BLaER1 treated with 17β-estradiol and CSF1 and Interleukin-3, amounts not matched to agents 10 nM and 100 nM (cell line): ENCODE measurements around the gene GHRHR.

ENCODE experiments used
- H3K27ac ChIP-seq, 11 experiments: shearing (Covaris generic); formaldehyde crosslinking; 2 replicates each; pipeline ENCODE4 v1.8.1; 2022
- H3K27me3 ChIP-seq, 11 experiments: shearing (Covaris generic); formaldehyde crosslinking; 2 replicates each; pipeline ENCODE4 v1.8.1; 2022
- H3K36me3 ChIP-seq, 11 experiments: shearing (Covaris generic); formaldehyde crosslinking; 2 replicates each; pipeline ENCODE4 v1.8.1; 2022
- H3K4me1 ChIP-seq, 10 experiments: shearing (Covaris generic); formaldehyde crosslinking; 2 replicates each; pipeline ENCODE4 v1.8.1; 2022
- H3K4me2 ChIP-seq, 11 experiments: shearing (Covaris generic); formaldehyde crosslinking; 2 replicates each; pipeline ENCODE4 v1.8.1; 2022
- H3K4me3 ChIP-seq, 10 experiments: shearing (Covaris generic); formaldehyde crosslinking; 2 replicates each; pipeline ENCODE4 v1.8.1; 2022
- H3K9ac ChIP-seq, 11 experiments: shearing (Covaris generic); formaldehyde crosslinking; 2 replicates each; pipeline ENCODE4 v1.8.1; 2022
- H3K9me3 ChIP-seq, 11 experiments: shearing (Covaris generic); formaldehyde crosslinking; replicated peaks in 1 of 11; 2 replicates each; pipeline ENCODE4 v1.8.1; 2022
- H4K20me1 ChIP-seq, 11 experiments: shearing (Covaris generic); formaldehyde crosslinking; 2 replicates each; pipeline ENCODE4 v1.8.1; 2022
- Cebpa-rat ChIP-seq, 11 experiments: shearing (Covaris generic); IDR thresholded peaks; 2 replicates each; pipeline ENCODE4 v1.8.1; 2022

Gene GHRHR

DNA sequence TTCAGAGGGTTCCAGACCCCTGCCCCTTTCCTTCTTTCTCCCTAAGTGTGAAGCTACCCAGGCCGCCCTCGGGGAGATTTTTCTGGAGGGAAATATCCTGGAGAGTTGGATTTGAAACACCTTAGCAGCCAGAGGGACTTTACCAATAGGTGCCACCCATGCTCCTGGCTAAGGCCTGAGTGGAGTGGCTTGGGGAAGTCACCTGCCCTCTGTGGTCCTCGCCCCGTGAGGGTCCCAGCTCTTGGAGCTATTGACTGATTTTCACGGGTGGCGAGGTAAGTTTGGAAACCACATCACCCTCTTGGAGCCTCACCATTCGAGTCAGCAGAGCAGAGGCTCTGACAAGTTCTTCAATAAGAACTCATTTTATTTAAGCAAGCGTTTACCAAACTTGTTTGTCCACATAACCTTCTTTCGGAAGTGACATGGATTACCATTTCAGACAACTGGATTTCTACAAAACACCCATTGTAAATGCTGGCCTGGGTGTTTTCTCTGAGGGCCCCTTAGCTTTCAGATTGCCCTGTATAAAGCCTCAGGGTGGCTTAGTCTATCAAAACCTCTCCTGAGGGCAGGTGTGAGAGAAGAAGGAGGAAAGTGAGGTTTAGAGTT lies 31.7 kb upstream of the GHRHR start:
- Histone ChIP-seq H3K4me1 (peaks cover 0 to 15% (median 11%) of the 10 kb centered on the region in 10 experiments; a peak in 11 of 20 replicates), H3K27ac (no peak overlapping the region), H4K20me1 (no peaks in the 10 kb centered on the region), H3K36me3 (no peaks in the 10 kb centered on the region), H3K4me2 (no peak overlapping the region), H3K27me3 (no peaks in the 10 kb centered on the region), H3K9me3 (peaks cover 0 to 13% (median 4%) of the 10 kb centered on the region in 11 experiments; a peak in 12 of 22 replicates), H3K4me3 (no peak overlapping the region), H3K9ac (no peak overlapping the region)
- no peak for TF ChIP-seq Cebpa-rat (IDR thresholded peaks at IDR 0.05)

DNA sequence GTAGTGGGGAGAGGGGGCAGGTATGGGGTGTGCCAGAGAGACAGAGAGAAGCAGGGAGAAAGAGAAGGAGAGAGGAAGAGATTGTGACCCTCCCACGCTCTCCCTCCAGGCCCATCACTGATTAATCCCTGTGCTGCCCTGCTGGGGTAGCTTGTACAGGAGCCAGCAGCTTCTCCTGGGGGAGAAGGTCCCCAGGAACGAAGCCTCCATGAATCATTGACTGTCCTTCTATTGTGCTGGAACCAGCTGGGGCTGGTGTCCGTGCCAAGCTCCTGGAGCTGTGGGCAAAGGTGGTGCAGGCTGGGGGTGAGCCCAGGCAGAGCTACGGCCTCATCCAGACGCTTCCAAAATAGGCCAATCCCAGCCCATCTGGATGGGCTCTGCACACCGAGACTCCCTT lies 31.2 kb upstream of the GHRHR start:
- Histone ChIP-seq H3K27me3 (no peaks in the 10 kb centered on the region), H4K20me1 (no peaks in the 10 kb centered on the region), H3K36me3 (no peaks in the 10 kb centered on the region), H3K9me3 (peaks cover 0 to 8% (median 0%) of the 10 kb centered on the region in 11 experiments; a peak in 5 of 22 replicates), H3K4me1 (peaks cover 0 to 15% (median 11%) of the 10 kb centered on the region in 10 experiments; a peak in 11 of 20 replicates), H3K27ac (no peak overlapping the region), H3K9ac (no peak overlapping the region), H3K4me2 (no peak overlapping the region), H3K4me3 (no peak overlapping the region)
- no peak for TF ChIP-seq Cebpa-rat (IDR thresholded peaks at IDR 0.05)

DNA sequence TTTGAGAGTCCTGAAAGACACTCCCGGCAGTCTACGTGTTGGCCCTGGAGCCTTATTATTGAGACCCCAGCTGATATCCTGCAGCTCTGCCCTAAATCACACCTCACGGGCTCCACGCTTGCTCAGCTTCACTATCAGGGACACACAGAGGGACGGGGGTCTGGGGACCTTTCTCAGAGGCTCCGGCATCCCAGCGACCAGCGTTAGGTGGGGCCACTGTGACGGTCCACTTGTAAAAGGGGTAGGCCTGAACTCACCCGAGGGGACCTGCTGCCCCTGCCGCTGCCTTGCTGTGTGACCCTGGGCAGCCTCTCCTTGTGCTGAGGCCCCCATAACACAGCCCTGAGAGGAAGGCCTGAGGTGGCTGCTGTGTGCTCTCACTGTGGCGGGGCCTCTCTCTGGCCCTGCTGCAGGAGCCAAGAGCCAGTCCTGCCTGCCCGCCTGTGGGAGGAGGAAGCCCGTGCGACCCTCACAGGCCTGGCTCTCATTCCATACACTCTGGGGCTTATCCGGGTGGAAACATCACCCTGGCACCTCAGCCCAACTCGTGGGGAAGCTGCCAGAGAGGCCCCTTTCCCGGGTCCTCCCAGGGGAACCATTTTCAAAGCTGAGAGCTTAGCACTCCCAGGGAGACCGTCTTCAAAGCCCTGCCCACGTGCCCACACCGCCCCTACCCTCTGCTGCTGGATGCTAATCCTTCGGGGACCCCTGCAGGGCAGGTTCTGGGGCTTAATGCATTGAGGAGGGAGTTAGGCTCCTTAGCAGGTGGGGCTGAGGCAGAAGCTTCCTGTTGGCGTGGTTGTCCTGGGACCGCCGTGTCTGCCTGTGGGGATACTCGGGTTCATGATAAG lies 30.4 kb upstream of the GHRHR start:
- Histone ChIP-seq H3K27me3 (0 out of 22 replicates have a peak, but pooled peaks cover 0 to 2% (median 0%) of the 10 kb centered on the region in 11 experiments), H4K20me1 (no peaks in the 10 kb centered on the region), H3K4me1 (peaks cover 0 to 16% (median 11%) of the 10 kb centered on the region in 10 experiments; a peak in 11 of 20 replicates), H3K9me3 (0 out of 22 replicates have a peak, but pooled peaks cover 0 to under 1% (median 0%) of the 10 kb centered on the region in 11 experiments), H3K27ac (no peak overlapping the region), H3K4me3 (no peak overlapping the region), H3K4me2 (peak overlapping the region in 9 of 11 experiments; percentile 13 to 64 (median 51); a peak in 16 of 22 replicates), H3K36me3 (no peaks in the 10 kb centered on the region), H3K9ac (no peak overlapping the region)
- TF ChIP-seq Cebpa-rat (IDR thresholded peaks at IDR 0.05): no peak

DNA sequence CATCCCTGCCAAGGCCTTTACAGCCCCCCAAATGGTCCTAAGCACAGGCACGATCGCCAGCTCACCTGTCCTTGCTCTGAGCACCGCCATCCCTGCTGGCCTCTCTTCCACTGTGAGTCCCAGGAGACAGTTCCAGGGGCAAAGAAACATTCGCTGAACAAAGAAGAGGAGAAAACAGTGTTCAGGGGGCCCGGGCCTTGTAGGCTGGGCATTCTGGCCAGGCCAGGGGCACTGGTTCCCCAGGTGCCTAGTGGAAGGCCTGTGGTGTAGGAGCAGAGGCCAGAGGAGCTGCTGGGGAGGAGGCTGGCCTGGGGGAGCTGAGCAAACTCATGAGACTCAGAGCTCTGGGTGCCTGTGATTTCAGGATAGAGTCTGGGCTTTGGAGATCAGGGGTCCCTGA lies 29.5 kb upstream of the GHRHR start:
- no peak overlapping the region for H3K9ac ChIP-seq
- H3K4me3 ChIP-seq: no peak overlapping the region
- H4K20me1 ChIP-seq: no peaks in the 10 kb centered on the region
- H3K4me2 ChIP-seq: peak overlapping the region in 6 of 11 experiments; percentile 41 to 64 (median 56); a peak in 6 of 22 replicates
- H3K27me3 ChIP-seq: 0 out of 22 replicates have a peak, but pooled peaks cover 0 to 5% (median 0%) of the 10 kb centered on the region in 11 experiments
- no peaks in the 10 kb centered on the region for H3K9me3 ChIP-seq
- no peak for TF ChIP-seq Cebpa-rat (IDR thresholded peaks at IDR 0.05)
- peaks cover 0 to 22% (median 14%) of the 10 kb centered on the region in 10 experiments; a peak in 11 of 20 replicates for H3K4me1 ChIP-seq
- no peak overlapping the region for H3K27ac ChIP-seq
- no peaks in the 10 kb centered on the region for H3K36me3 ChIP-seq

DNA sequence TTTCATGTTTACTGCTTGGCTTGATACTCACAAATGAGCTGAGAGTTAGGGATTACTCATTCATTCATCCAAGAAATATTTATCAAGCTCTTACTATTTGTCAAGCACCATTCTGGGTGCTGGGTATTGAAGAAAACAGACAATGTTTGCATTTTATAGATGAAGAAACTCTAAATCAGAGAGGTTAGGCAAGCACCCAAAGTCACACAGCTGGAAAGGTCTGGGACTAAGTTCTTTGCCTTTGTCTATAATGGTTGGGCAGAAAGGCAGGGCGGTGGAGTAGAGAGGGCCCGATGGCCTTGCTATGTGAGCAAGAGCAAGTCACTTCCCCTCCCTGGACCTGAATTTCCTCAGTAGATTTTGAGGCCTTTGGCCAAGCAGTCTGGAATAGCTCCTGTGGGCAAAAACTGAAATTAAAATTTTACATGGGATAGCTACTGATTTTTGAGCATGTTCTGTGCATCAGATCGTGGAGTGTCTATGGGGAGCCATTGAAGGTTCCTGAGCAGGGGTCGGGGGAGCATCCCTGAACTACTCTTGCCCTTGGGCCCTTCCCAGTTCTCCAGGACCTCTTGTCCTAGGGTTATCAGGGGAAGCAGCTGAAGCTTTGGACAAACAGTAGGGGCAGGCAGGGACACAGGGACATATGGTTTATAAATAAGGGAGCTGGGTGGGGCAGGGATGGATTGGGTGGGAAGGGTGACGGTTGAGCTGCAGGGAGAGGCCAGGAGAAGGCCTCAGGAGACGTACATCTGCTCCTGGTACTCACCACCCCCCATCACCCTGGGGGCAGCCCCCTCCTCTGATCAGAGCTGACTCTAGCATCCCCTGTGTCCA lies 28.8 kb upstream of the GHRHR start:
- H3K4me3 ChIP-seq: no peak overlapping the region
- H3K27ac ChIP-seq: no peak overlapping the region
- H3K4me2 ChIP-seq: no peak overlapping the region
- H4K20me1 ChIP-seq: no peaks in the 10 kb centered on the region
- no peak for TF ChIP-seq Cebpa-rat (IDR thresholded peaks at IDR 0.05)
- H3K9ac ChIP-seq: no peak overlapping the region
- 0 out of 22 replicates have a peak, but pooled peaks cover 0 to 5% (median 0%) of the 10 kb centered on the region in 11 experiments for H3K27me3 ChIP-seq
- no peaks in the 10 kb centered on the region for H3K36me3 ChIP-seq
- H3K4me1 ChIP-seq: peaks cover 0 to 22% (median 14%) of the 10 kb centered on the region in 10 experiments; a peak in 11 of 20 replicates
- no peaks in the 10 kb centered on the region for H3K9me3 ChIP-seq

DNA sequence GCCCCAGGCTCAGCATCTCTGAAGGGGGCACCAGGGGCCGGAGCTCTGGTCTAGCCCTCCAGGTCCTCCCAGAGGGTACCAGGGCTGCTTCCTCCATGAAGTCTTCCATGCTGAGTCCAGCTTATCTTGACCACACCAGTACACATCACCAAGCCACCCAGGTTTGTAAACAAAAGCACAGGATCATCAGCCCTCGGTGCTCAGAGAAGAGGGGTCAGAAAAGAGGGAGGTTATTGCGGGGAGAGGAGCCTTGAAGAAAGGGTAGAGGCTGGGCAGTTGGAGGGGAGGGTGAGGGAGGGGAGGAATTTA lies 28.2 kb upstream of the GHRHR start:
- no peaks in the 10 kb centered on the region for H4K20me1 ChIP-seq

DNA sequence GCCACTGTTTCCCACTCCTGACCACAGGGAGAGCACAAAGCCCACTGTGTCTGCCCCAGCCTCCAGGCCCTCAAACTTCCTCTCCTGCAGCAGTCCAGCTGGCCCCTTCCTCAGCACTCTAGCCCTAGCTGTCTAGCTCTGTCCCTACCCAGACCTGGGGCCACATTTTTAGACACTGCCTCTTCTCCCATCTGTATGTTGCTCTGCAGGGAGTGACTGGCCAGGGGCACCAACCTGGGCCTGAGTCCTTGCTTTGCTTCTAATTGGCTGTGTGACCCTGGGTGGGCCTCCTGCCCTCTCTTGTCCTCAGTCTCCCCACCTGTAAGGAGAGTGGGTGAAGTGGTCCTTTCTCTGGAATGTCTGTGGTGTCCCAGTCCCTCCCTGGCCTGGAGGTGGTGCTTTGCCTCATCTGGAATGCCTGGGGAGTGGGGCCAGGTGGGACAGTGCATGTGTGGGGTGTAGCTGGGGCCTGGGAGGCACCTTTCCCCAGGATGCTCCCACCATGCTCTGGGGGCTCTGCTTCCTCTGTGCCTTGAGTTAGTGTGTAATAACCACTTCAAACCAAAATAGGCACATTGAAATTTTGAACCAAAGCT lies 27.0 kb upstream of the GHRHR start:
- no peak overlapping the region for H3K4me2 ChIP-seq
- 0 out of 22 replicates have a peak, but pooled peaks cover 0 to 5% (median 0%) of the 10 kb centered on the region in 11 experiments for H3K27me3 ChIP-seq
- no peak overlapping the region for H3K4me3 ChIP-seq
- H3K9me3 ChIP-seq: no peaks in the 10 kb centered on the region
- H4K20me1 ChIP-seq: no peaks in the 10 kb centered on the region
- no peak for TF ChIP-seq Cebpa-rat (IDR thresholded peaks at IDR 0.05)
- H3K27ac ChIP-seq: no peak overlapping the region
- H3K4me1 ChIP-seq: peaks cover 0 to 22% (median 14%) of the 10 kb centered on the region in 10 experiments; a peak in 11 of 20 replicates
- H3K9ac ChIP-seq: no peak overlapping the region
- H3K36me3 ChIP-seq: no peaks in the 10 kb centered on the region

More for the DNA sequence above, 28.2 kb upstream of the GHRHR start:
- H3K9ac ChIP-seq: no peak overlapping the region
- no peaks in the 10 kb centered on the region for H3K36me3 ChIP-seq
- TF ChIP-seq Cebpa-rat (IDR thresholded peaks at IDR 0.05): no peak
- no peaks in the 10 kb centered on the region for H3K9me3 ChIP-seq
- no peak overlapping the region for H3K4me3 ChIP-seq
- no peak overlapping the region for H3K27ac ChIP-seq
- no peak overlapping the region for H3K4me2 ChIP-seq
- H3K4me1 ChIP-seq: peaks cover 0 to 22% (median 14%) of the 10 kb centered on the region in 10 experiments; a peak in 11 of 20 replicates
- H3K27me3 ChIP-seq: 0 out of 22 replicates have a peak, but pooled peaks cover 0 to 5% (median 0%) of the 10 kb centered on the region in 11 experiments

DNA sequence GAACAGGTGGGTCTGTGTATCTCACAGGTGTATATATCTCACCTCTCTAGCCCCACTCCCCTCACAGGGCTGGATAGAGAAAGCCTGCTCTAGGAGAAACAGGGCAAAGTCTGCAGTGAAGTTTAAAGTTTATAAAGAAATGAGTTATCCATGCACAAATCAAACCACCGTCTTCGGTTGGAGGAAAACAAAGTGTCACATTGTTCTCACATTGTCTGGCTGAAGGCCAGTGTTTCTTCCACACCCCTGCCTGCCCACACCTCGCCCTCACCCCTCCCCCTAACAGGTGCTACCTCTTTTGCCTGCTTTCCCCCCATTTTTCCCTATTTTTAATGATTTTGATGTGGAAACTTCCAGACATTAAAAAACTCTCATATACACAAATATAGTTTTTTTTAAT lies 26.3 kb upstream of the GHRHR start:
- H4K20me1 ChIP-seq: no peaks in the 10 kb centered on the region
- no peak overlapping the region for H3K9ac ChIP-seq
- peaks cover 0 to 22% (median 14%) of the 10 kb centered on the region in 10 experiments; a peak in 11 of 20 replicates for H3K4me1 ChIP-seq
- H3K9me3 ChIP-seq: no peaks in the 10 kb centered on the region
- H3K27ac ChIP-seq: no peak overlapping the region
- TF ChIP-seq Cebpa-rat (IDR thresholded peaks at IDR 0.05): no peak
- 0 out of 22 replicates have a peak, but pooled peaks cover 0 to 5% (median 0%) of the 10 kb centered on the region in 11 experiments for H3K27me3 ChIP-seq
- no peaks in the 10 kb centered on the region for H3K36me3 ChIP-seq
- H3K4me3 ChIP-seq: no peak overlapping the region
- no peak overlapping the region for H3K4me2 ChIP-seq
